Erythroblast (primary cell): ENCODE measurements around the gene ESAM.

Experiments
- GATA1 ChIP-seq: IDR thresholded peaks from 2 replicates; pipeline ENCODE4 v1.6.1; 2011; ENCODE audit warnings: low read depth, mild to moderate bottlenecking, control low read depth, low read length, moderate library complexity
- POLR2A ChIP-seq: IDR thresholded peaks from 2 replicates; pipeline ENCODE4 v1.6.1; 2011; ENCODE audit warnings: mild to moderate bottlenecking, low read length

- no peak for TF ChIP-seq POLR2A
- TF ChIP-seq GATA1: no peak
Observed at GRCh38 chr11:124799348-124800225, 37.5 kb upstream of the ESAM start.
